Superior temporal gyrus (tissue), 1 donor: ENCODE results near the gene ZFP3.
"Not testable (repeated sequence)": the region's sequence is repeated elsewhere in the genome, so short reads cannot be mapped to it uniquely, and the experiment has no call there.

ENCODE experiments used
- DNase-seq: peaks from one replicate; pipeline ENCODE4 v3.0.0-alpha.2; 2016; ENCODE audit errors: extremely low spot score

Gene ZFP3

GRCh38 chr17:5124896-5125295 is 46.6 kb downstream of the ZFP3 start:
- DNase-seq, result not testable (repeated sequence)

- DNase-seq, result no peak
Observed at GRCh38 chr17:5126719-5127488, 48.6 kb downstream of the ZFP3 start.

DNA sequence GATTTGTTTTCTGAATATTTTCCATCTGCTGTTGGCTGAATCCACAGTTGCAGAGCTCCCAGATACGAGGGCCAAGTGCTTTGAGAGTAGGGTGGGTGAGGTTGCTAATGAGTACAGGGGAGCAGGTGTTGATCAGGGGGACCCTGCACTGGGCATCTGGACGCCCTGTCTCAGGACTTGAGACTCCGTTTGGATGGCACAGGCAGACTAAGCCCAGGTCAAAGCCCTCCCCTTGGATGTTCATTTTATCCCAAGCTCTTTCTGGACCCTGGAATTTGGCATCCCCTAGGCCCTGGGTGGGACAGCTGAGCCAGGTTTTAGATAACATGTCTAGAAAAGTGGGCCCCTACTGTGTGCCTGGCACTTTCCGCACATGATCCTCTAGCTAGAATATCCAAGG is 49.6 kb downstream of the ZFP3 start:
- no peak for DNase-seq

- not testable (repeated sequence) for DNase-seq
Observed at GRCh38 chr17:5128387-5128786, 50.1 kb downstream of the ZFP3 start.

- no peak for DNase-seq
Observed at GRCh38 chr17:5128905-5129535, 50.8 kb downstream of the ZFP3 start.

- DNase-seq, result not testable (repeated sequence)
Observed at GRCh38 chr17:5129770-5130169, 51.5 kb downstream of the ZFP3 start.

- DNase-seq, result not testable (repeated sequence)
Observed at GRCh38 chr17:5130261-5130660, 52.0 kb downstream of the ZFP3 start.

DNA sequence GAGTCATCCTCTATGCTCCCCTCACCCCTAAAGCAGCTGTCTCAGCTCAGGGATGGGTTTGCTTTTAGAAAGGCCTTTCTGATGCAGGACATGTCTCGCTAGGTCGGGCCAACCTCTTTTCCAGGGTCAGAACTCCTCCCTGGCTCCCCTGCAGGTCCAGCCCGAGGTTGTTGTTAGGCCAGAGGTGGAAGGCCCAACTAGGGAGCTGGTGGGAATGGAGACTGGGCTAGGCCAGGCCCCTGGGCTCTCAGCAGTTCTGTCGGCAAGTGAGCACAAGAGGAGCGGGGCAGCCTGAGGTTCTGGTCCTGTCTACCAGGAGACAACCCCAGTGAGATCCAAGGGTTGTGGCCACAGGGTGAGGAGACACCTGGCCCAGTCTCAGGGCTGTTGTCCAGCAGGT is 52.4 kb downstream of the ZFP3 start:
- not testable (repeated sequence) for DNase-seq

DNA sequence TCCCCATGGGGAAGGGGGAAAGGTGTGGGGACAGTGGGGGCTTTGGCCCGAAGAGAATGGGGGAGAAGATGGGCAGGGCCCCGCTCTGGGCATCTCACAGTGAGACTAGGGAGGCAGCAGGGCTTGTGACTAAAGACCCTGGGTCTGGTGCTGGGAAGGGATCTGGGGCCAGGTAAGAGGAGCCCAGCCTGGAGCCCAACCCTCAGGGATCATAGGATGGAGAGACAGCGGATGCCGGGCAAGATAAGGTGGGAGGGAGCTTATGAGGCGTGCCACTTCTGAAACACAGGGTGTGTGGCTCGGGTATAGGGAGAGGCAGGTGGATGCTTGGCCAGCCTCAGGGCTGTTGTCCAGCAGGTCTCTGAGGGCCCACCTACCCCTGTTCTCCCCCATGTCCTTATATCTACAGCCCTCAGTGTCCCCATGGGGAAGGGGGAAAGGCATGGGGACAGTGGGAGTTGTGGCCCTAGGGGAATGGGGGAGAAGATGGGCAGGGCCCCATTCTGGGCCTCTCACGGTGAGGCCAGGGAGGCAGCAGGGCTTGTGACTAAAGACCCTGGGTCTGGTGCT is 53.0 kb downstream of the ZFP3 start:
- DNase-seq, result no peak

- not testable (repeated sequence) for DNase-seq
Observed at GRCh38 chr17:5131799-5132502, 53.7 kb downstream of the ZFP3 start.

DNA sequence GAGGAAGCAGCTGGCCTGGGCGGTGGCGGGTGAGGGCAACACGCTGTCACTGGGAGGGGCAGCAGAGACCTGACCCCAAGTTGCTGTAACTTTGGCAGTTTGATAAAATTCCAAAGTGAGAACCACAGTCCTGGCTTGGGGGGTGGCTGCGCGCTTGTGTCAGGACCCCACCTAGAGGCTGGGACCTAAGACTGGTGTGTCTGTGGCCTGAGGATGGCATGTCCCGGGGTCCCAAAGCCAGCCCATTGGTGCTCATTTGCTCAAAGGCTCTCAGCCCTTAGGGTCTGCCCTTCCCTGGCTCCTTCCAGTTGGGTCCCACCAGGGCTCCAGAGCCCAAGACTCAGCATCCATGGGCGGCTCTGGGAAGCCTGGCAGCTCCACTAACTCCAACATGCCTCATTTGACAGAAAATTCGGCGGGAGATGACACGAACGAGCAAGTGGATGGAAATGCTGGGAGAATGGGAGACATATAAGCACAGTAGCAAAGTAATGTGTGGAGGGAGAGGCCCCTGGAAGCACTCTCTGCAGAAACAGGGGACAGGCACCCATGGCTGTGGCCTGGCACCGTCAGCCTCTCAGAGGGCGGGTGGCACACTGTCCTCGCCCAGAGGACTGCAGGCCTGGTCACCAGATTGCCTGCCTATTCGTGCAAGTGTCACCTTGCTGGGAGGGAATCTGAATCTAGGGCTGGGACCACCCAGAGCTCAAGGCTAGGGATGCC is 54.4 kb downstream of the ZFP3 start:
- DNase-seq, result not testable (repeated sequence)

- no peak for DNase-seq
Observed at GRCh38 chr17:5133311-5133710, 55.0 kb downstream of the ZFP3 start.

DNA sequence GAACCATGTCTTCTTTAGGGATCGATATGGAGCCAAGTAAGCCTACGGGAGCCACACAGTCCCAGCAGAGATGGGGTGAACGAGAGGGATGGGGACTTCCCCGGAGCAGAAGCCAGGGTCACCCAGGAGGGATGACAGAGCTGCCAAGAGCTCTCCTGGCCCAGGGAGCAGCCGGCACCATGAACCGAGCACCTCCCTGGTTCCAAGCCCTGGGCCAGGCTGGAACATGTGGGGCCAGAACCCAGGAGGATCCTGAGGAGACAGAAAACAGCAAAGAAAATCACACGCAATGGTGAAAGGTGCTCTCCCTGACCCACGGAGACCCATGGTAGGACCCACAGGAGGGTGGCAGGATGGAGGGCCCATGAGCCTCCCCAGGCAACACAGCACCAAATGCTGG is 55.7 kb downstream of the ZFP3 start:
- DNase-seq, result not testable (repeated sequence)

DNA sequence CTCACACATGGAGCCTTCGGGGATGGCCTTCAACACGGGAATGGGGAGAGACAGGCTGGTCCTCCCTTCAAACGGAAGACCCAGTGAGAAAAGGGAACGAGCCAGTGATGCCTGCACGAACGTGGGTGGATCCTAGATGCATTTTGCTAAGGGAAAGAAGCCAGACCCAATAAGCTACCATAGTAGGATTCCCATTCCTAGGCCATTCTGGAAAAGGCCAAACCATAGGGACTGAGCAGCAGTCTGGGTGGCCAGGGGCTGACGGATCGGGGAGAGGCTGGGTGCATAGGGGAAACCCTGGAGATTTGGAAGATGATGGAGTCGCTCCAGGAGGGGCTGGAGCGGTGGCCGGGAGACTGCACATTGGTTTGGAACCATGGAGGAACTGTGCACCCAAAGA is 56.3 kb downstream of the ZFP3 start:
- not testable (repeated sequence) for DNase-seq

GRCh38 chr17:5135131-5135712 is 57.0 kb downstream of the ZFP3 start:
- DNase-seq, result not testable (repeated sequence)

GRCh38 chr17:5135726-5136579 is 57.7 kb downstream of the ZFP3 start:
- DNase-seq, result no peak

- DNase-seq, result not testable (repeated sequence)
Observed at GRCh38 chr17:5136580-5137412, 58.5 kb downstream of the ZFP3 start.

- DNase-seq, result not testable (repeated sequence)
Observed at GRCh38 chr17:5137511-5138197, 59.4 kb downstream of the ZFP3 start.

GRCh38 chr17:5138198-5138544 is 59.9 kb downstream of the ZFP3 start:
- DNase-seq, result not testable (repeated sequence)
